ENCODE results near the gene GRIK3.

DNA sequence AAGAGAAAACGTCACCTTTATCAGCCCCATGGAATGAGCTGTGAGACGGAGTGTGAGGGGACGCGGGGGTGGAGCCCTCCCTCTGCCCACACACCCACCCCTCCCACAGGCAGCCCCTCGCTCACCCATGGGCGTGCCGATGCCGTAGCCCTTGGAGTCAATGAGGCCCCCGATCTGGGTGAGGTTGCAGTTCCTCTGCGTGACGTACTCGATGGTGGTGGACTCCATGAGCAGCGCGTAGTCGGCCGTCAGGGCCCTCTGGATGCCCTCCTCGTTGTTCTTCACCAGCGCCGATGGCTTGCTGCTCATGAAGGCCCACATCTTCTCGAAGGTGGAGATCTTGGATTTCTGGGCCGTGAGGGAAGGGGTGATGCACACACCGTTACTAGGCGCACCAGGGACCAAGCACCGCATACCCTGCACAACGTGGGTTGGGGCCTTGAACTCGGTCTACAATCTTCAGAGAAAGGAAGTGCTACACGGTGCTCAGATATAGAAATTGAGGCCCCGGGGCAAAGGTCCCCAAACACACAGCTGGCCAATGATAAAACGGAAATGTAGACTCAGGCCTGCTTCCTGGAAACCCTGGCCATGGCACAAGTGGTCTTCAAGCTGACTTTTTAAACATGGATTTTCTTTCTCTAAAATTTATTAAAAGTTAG is 228.2 kb downstream of the GRIK3 start:
- no peak for TF ChIP-seq CTCF (IDR thresholded peaks at IDR 0.05)
- no peak for TF ChIP-seq POLR2AphosphoS5 (IDR thresholded peaks at IDR 0.05)
- no peak for TF ChIP-seq EP300 (IDR thresholded peaks at IDR 0.05; ENCODE audit: low read depth)
